ENCODE data around the gene CXCL6. TPM values are rescaled to one million over a fixed set of nuclear protein-coding genes. Genes with fewer than 3 reads are reported as not detected.

CXCL6 gene
- polyA plus RNA-seq, 3 donors, result not detected

DNA sequence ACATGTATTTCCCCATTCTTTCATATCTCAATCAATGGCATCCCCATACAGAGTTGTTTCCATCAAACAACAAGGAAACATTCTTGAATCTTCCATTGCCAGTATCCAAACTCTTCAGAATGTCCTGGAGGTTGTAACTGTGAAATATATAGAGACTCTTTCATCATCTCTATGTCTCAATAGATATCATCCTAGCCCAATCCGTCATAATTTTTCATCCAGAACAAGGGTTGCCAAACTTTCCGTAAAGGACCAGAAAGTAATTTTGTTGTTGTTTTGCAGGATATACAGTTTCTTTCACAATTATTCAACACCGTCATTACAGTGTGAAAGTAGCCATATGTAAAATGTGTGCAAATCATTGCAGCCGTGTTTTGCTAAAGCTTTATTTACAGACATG is 15.2 kb upstream of the CXCL6 start:
- H3K27me3 ChIP-seq (ENCODE audit: control insufficient read depth in 2 of 2, insufficient read depth in 2 of 2, low read length in 2 of 2), result no peaks in the 10 kb centered on the region
- H3K9me3 ChIP-seq (replicated peaks in 1 of 2; ENCODE audit: control insufficient read depth in 1 of 2, insufficient read depth in 1 of 2, low read length in 2 of 2), result no peaks in the 10 kb centered on the region
- H3K4me3 ChIP-seq (replicated peaks in 1 of 3; ENCODE audit: low read depth in 2 of 3, low read length in 3 of 3), result no peak overlapping the region
- no peaks in the 10 kb centered on the region for H4K20me1 ChIP-seq (ENCODE audit: insufficient read depth, low read length)
- no peak overlapping the region for H3K9ac ChIP-seq (ENCODE audit: insufficient read depth, low read length, poor library complexity, severe bottlenecking)
- TF ChIP-seq, protein P1, sequence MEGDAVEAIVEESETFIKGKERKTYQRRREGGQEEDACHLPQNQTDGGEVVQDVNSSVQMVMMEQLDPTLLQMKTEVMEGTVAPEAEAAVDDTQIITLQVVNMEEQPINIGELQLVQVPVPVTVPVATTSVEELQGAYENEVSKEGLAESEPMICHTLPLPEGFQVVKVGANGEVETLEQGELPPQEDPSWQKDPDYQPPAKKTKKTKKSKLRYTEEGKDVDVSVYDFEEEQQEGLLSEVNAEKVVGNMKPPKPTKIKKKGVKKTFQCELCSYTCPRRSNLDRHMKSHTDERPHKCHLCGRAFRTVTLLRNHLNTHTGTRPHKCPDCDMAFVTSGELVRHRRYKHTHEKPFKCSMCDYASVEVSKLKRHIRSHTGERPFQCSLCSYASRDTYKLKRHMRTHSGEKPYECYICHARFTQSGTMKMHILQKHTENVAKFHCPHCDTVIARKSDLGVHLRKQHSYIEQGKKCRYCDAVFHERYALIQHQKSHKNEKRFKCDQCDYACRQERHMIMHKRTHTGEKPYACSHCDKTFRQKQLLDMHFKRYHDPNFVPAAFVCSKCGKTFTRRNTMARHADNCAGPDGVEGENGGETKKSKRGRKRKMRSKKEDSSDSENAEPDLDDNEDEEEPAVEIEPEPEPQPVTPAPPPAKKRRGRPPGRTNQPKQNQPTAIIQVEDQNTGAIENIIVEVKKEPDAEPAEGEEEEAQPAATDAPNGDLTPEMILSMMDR (IDR thresholded peaks at IDR 0.05), result no peak
- peak overlapping the region in 1 of 7 donors; percentile 34 for H3K27ac Mint-ChIP-seq
- no CpG with 5 or more reads among the region's 4 CpGs for WGBS (ENCODE audit: insufficient coverage)
- no peaks in the 10 kb centered on the region for H3K79me2 ChIP-seq (ENCODE audit: insufficient read depth, low read length)
- intact Hi-C loops (cut with micrococcal nuclease), result no loop called here
- no peaks in the 10 kb centered on the region for H3K27me3 Mint-ChIP-seq (ENCODE audit: low read depth in 3 of 3)
- H3K4me3 Mint-ChIP-seq, result no peak overlapping the region
- peaks cover 27% of the 10 kb centered on the region for H3K4me1 Mint-ChIP-seq
- no peak overlapping the region for H3K4me2 ChIP-seq (replicated peaks; ENCODE audit: extremely low read depth, low read length, poor library complexity, severe bottlenecking)
- H2AFZ ChIP-seq (ENCODE audit: insufficient read depth, low read depth, low read length, poor library complexity, severe bottlenecking), result no peak overlapping the region
- no peaks in the 10 kb centered on the region for H3K36me3 ChIP-seq (replicated peaks in 1 of 2; ENCODE audit: control insufficient read depth in 1 of 2, insufficient read depth in 2 of 2, low read length in 2 of 2)
- H3K9me3 Mint-ChIP-seq, result peaks cover 0 to 4% (median 0%) of the 10 kb centered on the region in 7 donors
- no peak overlapping the region for H3K27ac ChIP-seq (ENCODE audit: low read depth in 1 of 2, low read length in 2 of 2)
- H3K36me3 Mint-ChIP-seq, result no peaks in the 10 kb centered on the region
- peaks cover 7 to 11% of the 10 kb centered on the region in 2 donors for H3K4me1 ChIP-seq (ENCODE audit: control insufficient read depth in 1 of 2, insufficient read depth in 2 of 2, low read length in 2 of 2)
- peak; percentile 22 to 44 (median 38) for DNase-seq

- Histone ChIP-seq H2AFZ (ENCODE audit: insufficient read depth, low read depth, low read length, poor library complexity, severe bottlenecking) (no peak overlapping the region), H3K79me2 (ENCODE audit: insufficient read depth, low read length) (no peaks in the 10 kb centered on the region), H3K9ac (ENCODE audit: insufficient read depth, low read length, poor library complexity, severe bottlenecking) (no peak overlapping the region), H3K27me3 (ENCODE audit: control insufficient read depth in 2 of 2, insufficient read depth in 2 of 2, low read length in 2 of 2) (no peaks in the 10 kb centered on the region), H3K4me2 (replicated peaks; ENCODE audit: extremely low read depth, low read length, poor library complexity, severe bottlenecking) (no peak overlapping the region), H3K9me3 (replicated peaks in 1 of 2; ENCODE audit: control insufficient read depth in 1 of 2, insufficient read depth in 1 of 2, low read length in 2 of 2) (no peaks in the 10 kb centered on the region), H3K36me3 (replicated peaks in 1 of 2; ENCODE audit: control insufficient read depth in 1 of 2, insufficient read depth in 2 of 2, low read length in 2 of 2) (no peaks in the 10 kb centered on the region), H3K4me3 (replicated peaks in 1 of 3; ENCODE audit: low read depth in 2 of 3, low read length in 3 of 3) (no peak overlapping the region), H3K27ac (ENCODE audit: low read depth in 1 of 2, low read length in 2 of 2) (no peak overlapping the region), H4K20me1 (ENCODE audit: insufficient read depth, low read length) (no peaks in the 10 kb centered on the region), H3K4me1 (ENCODE audit: control insufficient read depth in 1 of 2, insufficient read depth in 2 of 2, low read length in 2 of 2) (peaks cover 7 to 11% of the 10 kb centered on the region in 2 donors)
- Mint-ChIP-seq H3K9me3 (peaks cover 0 to 8% (median 5%) of the 10 kb centered on the region in 7 donors), H3K36me3 (no peaks in the 10 kb centered on the region), H3K27ac (peak overlapping the region in 1 of 7 donors; percentile 26), H3K27me3 (ENCODE audit: low read depth in 3 of 3) (no peaks in the 10 kb centered on the region), H3K4me1 (peaks cover 24% of the 10 kb centered on the region), H3K4me3 (no peak overlapping the region)
- WGBS (ENCODE audit: insufficient coverage), result no CpG with 5 or more reads among the region's 3 CpGs
- no peak for DNase-seq
- intact Hi-C loops (cut with micrococcal nuclease), result no loop called here
- TF ChIP-seq, protein P1 (IDR thresholded peaks at IDR 0.05), result no peak
Observed at GRCh38 chr4:73822389-73822788, 14.1 kb upstream of the CXCL6 start.
